ENCODE results near the gene VWA5B1.

VWA5B1 gene

DNA sequence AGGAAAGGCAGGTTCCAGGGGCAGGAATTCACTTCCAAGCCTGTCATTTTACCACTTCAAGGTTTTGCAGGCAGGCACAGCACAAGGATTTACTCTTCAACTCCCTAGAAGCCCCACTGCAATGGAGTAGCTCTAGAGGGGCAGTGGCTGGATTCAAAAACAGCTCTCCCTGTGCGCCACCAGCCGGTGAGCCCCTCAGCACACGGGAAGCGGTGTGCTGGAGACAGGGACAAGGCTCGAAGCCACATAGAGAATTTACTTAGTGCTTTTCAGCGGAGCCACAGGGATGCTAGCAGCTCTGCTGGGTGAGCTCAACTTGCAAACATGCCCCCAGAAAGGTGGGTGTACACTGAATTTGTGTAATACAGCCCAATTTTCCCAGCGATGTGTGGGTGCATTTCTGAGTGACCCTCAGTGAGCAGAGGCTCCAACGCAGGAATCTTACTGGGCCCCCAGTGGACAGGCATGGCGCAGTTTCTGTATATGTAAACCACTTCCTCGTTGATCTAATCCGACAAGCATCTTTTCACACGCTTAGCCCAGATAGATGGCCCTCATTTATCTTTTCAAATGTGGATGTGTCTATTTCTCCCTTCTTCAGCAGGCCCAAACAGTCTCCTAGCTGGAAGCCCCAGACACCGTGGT is 10.9 kb downstream of the VWA5B1 start:
- Mint-ChIP-seq H3K36me3 (ENCODE audit: low read depth) (no peaks in the 10 kb centered on the region), H3K4me1 (ENCODE audit: low read depth) (no peaks in the 10 kb centered on the region), H3K27ac (no peak overlapping the region), H3K4me3 (no peak overlapping the region), H3K27me3 (no peaks in the 10 kb centered on the region), H3K9me3 (no peaks in the 10 kb centered on the region)

GRCh38 chr1:20302108-20302471 is 11.4 kb downstream of the VWA5B1 start:
- Mint-ChIP-seq H3K9me3 (no peaks in the 10 kb centered on the region), H3K27ac (no peak overlapping the region), H3K4me1 (ENCODE audit: low read depth) (no peaks in the 10 kb centered on the region), H3K4me3 (no peak overlapping the region), H3K27me3 (no peaks in the 10 kb centered on the region), H3K36me3 (ENCODE audit: low read depth) (no peaks in the 10 kb centered on the region)

GRCh38 chr1:20307026-20307425 is 16.4 kb downstream of the VWA5B1 start:
- Mint-ChIP-seq H3K27ac (no peak overlapping the region), H3K4me3 (no peak overlapping the region), H3K9me3 (no peaks in the 10 kb centered on the region), H3K27me3 (no peaks in the 10 kb centered on the region), H3K36me3 (ENCODE audit: low read depth) (no peaks in the 10 kb centered on the region), H3K4me1 (ENCODE audit: low read depth) (no peaks in the 10 kb centered on the region)

DNA sequence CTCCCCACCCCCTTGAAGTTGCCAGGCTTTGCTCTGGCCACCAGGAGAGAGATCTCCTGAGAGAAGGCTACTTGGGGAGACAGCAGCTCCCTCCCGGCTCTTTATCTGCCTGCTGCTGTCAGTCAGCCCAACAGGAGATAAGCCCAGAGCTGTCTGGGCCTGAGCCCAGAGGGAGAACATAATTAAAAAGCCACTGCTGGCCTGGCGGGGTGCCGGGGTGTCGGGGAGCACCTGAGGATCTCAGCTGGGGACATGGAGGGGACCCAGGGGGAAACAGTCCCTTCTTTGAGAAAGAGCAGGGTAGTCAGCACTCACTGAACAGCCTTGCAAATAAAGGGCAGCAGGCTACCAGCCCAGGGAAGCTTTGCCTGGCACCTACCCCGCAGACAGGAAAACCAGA is 17.9 kb downstream of the VWA5B1 start:
- Mint-ChIP-seq H3K4me3 (no peak overlapping the region), H3K27me3 (no peaks in the 10 kb centered on the region), H3K9me3 (no peaks in the 10 kb centered on the region), H3K36me3 (ENCODE audit: low read depth) (no peaks in the 10 kb centered on the region), H3K27ac (no peak overlapping the region), H3K4me1 (ENCODE audit: low read depth) (no peaks in the 10 kb centered on the region)

DNA sequence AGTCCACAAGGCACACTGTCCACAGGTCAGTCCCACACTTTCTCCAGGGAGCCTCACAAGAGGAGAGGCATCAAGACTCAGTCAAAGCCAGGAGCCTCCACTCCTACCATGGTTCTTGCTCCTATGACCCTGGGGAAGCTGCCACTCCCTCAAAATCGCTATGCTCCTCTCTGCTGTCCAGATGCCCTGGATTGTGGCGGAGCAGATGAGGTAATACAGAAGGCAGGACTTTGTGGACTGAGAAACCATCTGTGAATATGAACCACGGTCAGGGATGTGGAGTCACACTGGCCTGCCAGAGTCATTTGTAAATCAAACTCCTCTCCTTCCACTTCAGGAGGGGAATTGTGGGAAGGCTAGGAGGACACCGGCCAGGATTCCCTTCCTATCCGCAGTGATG is 20.6 kb downstream of the VWA5B1 start:
- Mint-ChIP-seq H3K4me1 (ENCODE audit: low read depth) (no peaks in the 10 kb centered on the region), H3K4me3 (no peak overlapping the region), H3K27me3 (no peaks in the 10 kb centered on the region), H3K9me3 (no peaks in the 10 kb centered on the region), H3K27ac (no peak overlapping the region), H3K36me3 (ENCODE audit: low read depth) (no peaks in the 10 kb centered on the region)

DNA sequence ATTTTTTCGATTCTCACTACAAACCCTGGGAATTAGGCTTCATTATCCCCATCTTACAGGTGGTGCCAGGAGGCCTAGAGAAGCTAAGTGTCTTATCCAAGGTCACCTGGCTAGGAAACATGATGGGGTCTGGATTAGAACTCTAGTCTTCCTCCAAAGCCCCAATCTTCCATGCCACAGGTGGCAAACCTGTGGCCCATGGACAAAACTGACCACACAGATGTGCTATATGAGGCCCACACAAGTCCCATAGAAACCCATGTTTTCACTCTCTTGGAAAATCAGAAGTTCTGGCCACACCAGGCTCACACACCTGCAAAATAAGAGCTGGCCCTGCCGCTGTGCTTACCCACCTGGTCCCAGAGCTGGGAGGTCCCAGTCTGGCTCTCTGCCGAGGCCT is 21.6 kb downstream of the VWA5B1 start:
- Mint-ChIP-seq H3K36me3 (ENCODE audit: low read depth) (no peaks in the 10 kb centered on the region), H3K9me3 (no peaks in the 10 kb centered on the region), H3K27me3 (no peaks in the 10 kb centered on the region), H3K4me1 (ENCODE audit: low read depth) (no peaks in the 10 kb centered on the region), H3K4me3 (no peak overlapping the region), H3K27ac (no peak overlapping the region)

- Mint-ChIP-seq H3K9me3 (no peaks in the 10 kb centered on the region), H3K36me3 (ENCODE audit: low read depth) (no peaks in the 10 kb centered on the region), H3K4me1 (ENCODE audit: low read depth) (no peaks in the 10 kb centered on the region), H3K27me3 (no peaks in the 10 kb centered on the region), H3K4me3 (no peak overlapping the region), H3K27ac (no peak overlapping the region)
These were observed 22.1 kb downstream of the VWA5B1 start for GRCh38 chr1:20312818-20313217.

DNA sequence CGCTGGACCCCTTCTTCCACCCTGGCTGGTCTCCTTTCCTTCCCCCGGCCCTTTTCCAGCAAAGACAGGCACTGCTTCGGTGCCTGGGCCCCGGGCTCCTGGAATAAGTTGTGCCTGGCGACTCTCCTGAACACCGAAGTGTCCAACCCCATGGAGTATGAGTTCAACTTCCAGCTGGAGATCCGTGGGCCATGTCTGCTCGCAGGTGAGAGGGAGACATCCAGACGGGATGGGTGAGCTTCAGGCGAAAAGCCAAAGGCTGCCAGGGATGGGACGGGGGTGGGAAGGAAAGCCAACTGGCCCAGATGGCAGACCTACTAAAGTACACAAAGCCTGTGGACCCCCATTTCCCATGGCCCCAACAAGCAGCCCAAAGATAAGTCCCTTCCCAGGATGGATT is 26.8 kb downstream of the VWA5B1 start:
- H3K9me3 Mint-ChIP-seq, result no peaks in the 10 kb centered on the region
- H3K36me3 Mint-ChIP-seq (ENCODE audit: low read depth), result no peaks in the 10 kb centered on the region
- H3K27me3 Mint-ChIP-seq, result peaks cover 10% of the 10 kb centered on the region
- H3K27ac Mint-ChIP-seq, result no peak overlapping the region
- no peak overlapping the region for H3K4me3 Mint-ChIP-seq
- peaks cover 17% of the 10 kb centered on the region for H3K4me1 Mint-ChIP-seq (ENCODE audit: low read depth)

DNA sequence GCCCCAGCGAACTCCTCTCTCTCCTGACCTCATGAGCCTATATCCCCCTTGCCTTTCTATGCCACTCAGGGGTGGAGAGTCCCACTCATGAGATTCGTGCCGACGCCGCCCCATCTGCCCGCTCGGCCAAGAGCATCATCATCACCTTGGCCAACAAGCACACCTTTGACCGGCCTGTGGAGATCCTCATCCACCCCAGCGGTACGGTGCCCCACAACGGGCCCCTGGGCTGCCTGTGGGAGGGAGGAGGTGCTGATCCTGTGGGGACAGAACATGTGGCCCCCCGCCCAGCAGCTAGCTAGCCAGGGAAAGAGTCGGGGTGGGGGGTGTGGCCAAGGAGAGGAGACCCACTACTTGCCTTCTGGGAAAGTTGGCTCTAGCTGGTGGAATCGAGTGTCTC is 27.8 kb downstream of the VWA5B1 start:
- no peak overlapping the region for H3K27ac Mint-ChIP-seq
- H3K4me1 Mint-ChIP-seq (ENCODE audit: low read depth), result peaks cover 27% of the 10 kb centered on the region
- H3K36me3 Mint-ChIP-seq (ENCODE audit: low read depth), result no peaks in the 10 kb centered on the region
- peaks cover 19% of the 10 kb centered on the region for H3K27me3 Mint-ChIP-seq
- no peak overlapping the region for H3K4me3 Mint-ChIP-seq
- no peaks in the 10 kb centered on the region for H3K9me3 Mint-ChIP-seq

- Mint-ChIP-seq H3K4me1 (ENCODE audit: low read depth) (peaks cover 27% of the 10 kb centered on the region), H3K36me3 (ENCODE audit: low read depth) (no peaks in the 10 kb centered on the region), H3K27me3 (peaks cover 21% of the 10 kb centered on the region), H3K9me3 (no peaks in the 10 kb centered on the region), H3K27ac (no peak overlapping the region), H3K4me3 (no peak overlapping the region)
These were observed 28.3 kb downstream of the VWA5B1 start for GRCh38 chr1:20318971-20319370.

- H3K4me3 Mint-ChIP-seq, result no peak overlapping the region
- H3K27ac Mint-ChIP-seq, result no peak overlapping the region
- no peaks in the 10 kb centered on the region for H3K9me3 Mint-ChIP-seq
- peaks cover 21% of the 10 kb centered on the region for H3K27me3 Mint-ChIP-seq
- H3K36me3 Mint-ChIP-seq (ENCODE audit: low read depth), result no peaks in the 10 kb centered on the region
- H3K4me1 Mint-ChIP-seq (ENCODE audit: low read depth), result peaks cover 27% of the 10 kb centered on the region
These were observed 29.0 kb downstream of the VWA5B1 start for GRCh38 chr1:20319456-20320220.

GRCh38 chr1:20320704-20321103 is 30.0 kb downstream of the VWA5B1 start:
- no peak overlapping the region for H3K4me3 Mint-ChIP-seq
- H3K27me3 Mint-ChIP-seq, result peaks cover 24% of the 10 kb centered on the region
- no peak overlapping the region for H3K27ac Mint-ChIP-seq
- no peaks in the 10 kb centered on the region for H3K9me3 Mint-ChIP-seq
- peaks cover 27% of the 10 kb centered on the region for H3K4me1 Mint-ChIP-seq (ENCODE audit: low read depth)
- no peaks in the 10 kb centered on the region for H3K36me3 Mint-ChIP-seq (ENCODE audit: low read depth)

- Mint-ChIP-seq H3K27me3 (peaks cover 27% of the 10 kb centered on the region), H3K27ac (peak overlapping the region; percentile 28), H3K9me3 (no peaks in the 10 kb centered on the region), H3K4me1 (ENCODE audit: low read depth) (peaks cover 27% of the 10 kb centered on the region), H3K4me3 (no peak overlapping the region), H3K36me3 (ENCODE audit: low read depth) (no peaks in the 10 kb centered on the region)
These were observed 30.9 kb downstream of the VWA5B1 start for GRCh38 chr1:20321573-20321972.

DNA sequence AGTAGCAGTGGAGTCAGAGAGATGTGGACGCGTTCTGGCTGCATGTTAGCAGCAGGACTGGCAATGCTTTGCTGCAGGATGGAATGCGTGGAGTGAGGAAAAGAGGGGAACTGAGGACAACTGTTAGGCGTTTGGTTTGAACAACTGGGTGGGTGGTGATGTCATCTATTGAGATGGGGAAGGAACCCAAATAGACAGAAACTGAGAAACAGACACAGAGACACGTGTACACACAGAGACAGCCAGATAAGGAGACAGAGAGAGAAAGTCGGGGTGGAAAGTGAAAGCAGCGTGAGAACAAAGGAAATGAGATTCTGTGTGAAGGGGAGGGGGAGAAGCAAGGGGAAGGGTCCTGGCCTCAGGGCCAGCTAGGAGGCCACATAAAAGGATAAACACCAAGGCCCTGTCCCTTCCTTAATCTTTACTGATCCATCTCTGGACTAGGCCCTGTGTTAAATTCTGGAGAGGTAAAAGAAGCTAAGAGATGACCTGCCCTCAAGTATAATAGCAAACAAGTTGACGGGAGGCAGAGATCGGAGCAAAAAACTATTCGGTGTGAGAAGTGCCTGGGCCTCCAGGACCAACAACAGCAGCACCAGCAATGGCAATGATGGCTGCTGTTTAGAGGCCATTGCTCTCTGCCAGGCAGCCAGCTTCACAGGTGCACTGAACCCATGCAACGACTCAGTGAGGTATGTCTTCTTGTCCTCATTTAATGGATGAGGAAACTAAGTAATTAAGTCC is 31.6 kb downstream of the VWA5B1 start:
- Mint-ChIP-seq H3K36me3 (ENCODE audit: low read depth) (no peaks in the 10 kb centered on the region), H3K4me3 (peak overlapping the region; percentile 39), H3K27ac (peak overlapping the region; percentile 28), H3K4me1 (ENCODE audit: low read depth) (peaks cover 27% of the 10 kb centered on the region), H3K27me3 (peaks cover 33% of the 10 kb centered on the region), H3K9me3 (no peaks in the 10 kb centered on the region)

- Mint-ChIP-seq H3K4me3 (peak overlapping the region; percentile 39), H3K36me3 (ENCODE audit: low read depth) (no peaks in the 10 kb centered on the region), H3K4me1 (ENCODE audit: low read depth) (peaks cover 27% of the 10 kb centered on the region), H3K9me3 (no peaks in the 10 kb centered on the region), H3K27me3 (peaks cover 38% of the 10 kb centered on the region), H3K27ac (peak overlapping the region; percentile 28)
These were observed 32.3 kb downstream of the VWA5B1 start for GRCh38 chr1:20322825-20323612.

All from stimulated activated naive CD8-positive, alpha-beta T cell treated with anti-CD3 and anti-CD28 coated beads, Interleukin-15, Interleukin-2, amounts not matched to agents 100 ng/mL and 50 ng/mL, for 24 hours (primary cell).